Stimulated activated CD8-positive, alpha-beta memory T cell treated with anti-CD3 and anti-CD28 coated beads, Interleukin-12 subunit alpha, Interleukin-12 subunit beta, amount 100 ng/mL, for 4 hours (primary cell): Measurements from ENCODE around the gene LGI1.
"Not testable (repeated sequence)": the region's sequence is repeated elsewhere in the genome, so short reads cannot be mapped to it uniquely, and the experiment has no call there.

Experiments
- DNase-seq: peaks from one replicate; pipeline ENCODE4 v3.0.0-alpha.2; 2020; ENCODE audit warnings: low read depth

The LGI1 gene

GRCh38 chr10:93807371-93807770 is 49.6 kb downstream of the LGI1 start:
- no peak for DNase-seq

GRCh38 chr10:93812659-93813338 is 55.1 kb downstream of the LGI1 start:
- no peak for DNase-seq

GRCh38 chr10:93813507-93814465 is 56.0 kb downstream of the LGI1 start:
- DNase-seq, result no peak

- no peak for DNase-seq
Measured at GRCh38 chr10:93815304-93816096, 57.8 kb downstream of the LGI1 start.

GRCh38 chr10:93816123-93816747 is 58.5 kb downstream of the LGI1 start:
- DNase-seq, result no peak

GRCh38 chr10:93818086-93818485 is 60.4 kb downstream of the LGI1 start:
- DNase-seq, result no peak

- DNase-seq, result no peak
Measured at GRCh38 chr10:93819520-93819919, 61.8 kb downstream of the LGI1 start.

- DNase-seq, result no peak
Measured at GRCh38 chr10:93820434-93820833, 62.7 kb downstream of the LGI1 start.

GRCh38 chr10:93821051-93821772 is 63.5 kb downstream of the LGI1 start:
- DNase-seq, result no peak

GRCh38 chr10:93826355-93826754 is 68.6 kb downstream of the LGI1 start:
- no peak for DNase-seq

- no peak for DNase-seq
Measured at GRCh38 chr10:93827056-93827804, 69.5 kb downstream of the LGI1 start.

- DNase-seq, result not testable (repeated sequence)
Measured at GRCh38 chr10:93831065-93831464, 73.3 kb downstream of the LGI1 start.

- no peak for DNase-seq
Measured at GRCh38 chr10:93835770-93836169, 78.0 kb downstream of the LGI1 start.

- DNase-seq, result no peak
Measured at GRCh38 chr10:93837822-93838221, 80.1 kb downstream of the LGI1 start.

- DNase-seq, result no peak
Measured at GRCh38 chr10:93838278-93838677, 80.5 kb downstream of the LGI1 start.

- no peak for DNase-seq
Measured at GRCh38 chr10:93841961-93842360, 84.2 kb downstream of the LGI1 start.

GRCh38 chr10:93844979-93845626 is 87.4 kb downstream of the LGI1 start:
- DNase-seq, result no peak
